HFFc6 (cell line): ENCODE data around the gene TSPYL6. TPM values are rescaled to one million over a fixed set of nuclear protein-coding genes. Genes with fewer than 3 reads are reported as not detected.
"Not testable (repeated sequence)": the region's sequence is repeated elsewhere in the genome, so short reads cannot be mapped to it uniquely, and the experiment has no call there.

Source experiments
- DNase-seq: peaks from one replicate; pipeline ENCODE4 v3.0.0-alpha.2; 2018
- H3K27ac Mint-ChIP-seq: 2 replicates; pipeline ENCODE4 v1.8.0; 2020; ENCODE audit warnings: mild to moderate bottlenecking, mixed read lengths
- H3K27me3 Mint-ChIP-seq: 2 replicates; pipeline ENCODE4 v1.8.0; 2021; ENCODE audit warnings: mild to moderate bottlenecking, moderate library complexity, mixed read lengths; ENCODE audit not compliant: insufficient read depth
- H3K36me3 Mint-ChIP-seq: 2 replicates; pipeline ENCODE4 v1.8.0; 2021; ENCODE audit warnings: low read depth, mixed read lengths
- H3K4me1 Mint-ChIP-seq: 2 replicates; pipeline ENCODE4 v1.8.0; 2020; ENCODE audit warnings: low read depth, mixed read lengths
- H3K4me3 Mint-ChIP-seq: 2 replicates; pipeline ENCODE4 v1.8.0; 2020; ENCODE audit warnings: mild to moderate bottlenecking, moderate library complexity, mixed read lengths
- H3K9me3 Mint-ChIP-seq: 2 replicates; pipeline ENCODE4 v1.8.0; 2020; ENCODE audit warnings: mild to moderate bottlenecking, mixed read lengths
- CTCF ChIP-seq: fragments of 200-600 bp; sonication (generic); IDR thresholded peaks from 2 replicates; pipeline ENCODE4 v1.5.0; 2021; ENCODE audit warnings: antibody characterized with exemption, mild to moderate bottlenecking
- long read RNA-seq: library from polyadenylated mRNA; unstranded; transcript quantifications from one replicate; pipeline ENCODE4 v2.0.0, GENCODE V29; 2019
- total RNA-seq, 6 experiments: library from RNA; stranded (reverse); fragmentation: NEBNext Ultra II Directional; extraction: Animal tissue kit (Norgen Biotek cat#: 25700); gene quantifications; 2 replicates in 1 of 6; 3 replicates in 5 of 6; pipeline ENCODE4 v1.2.3, GENCODE V29; 2021

TSPYL6 gene
- total RNA-seq, result not detected
- long read RNA-seq, result 0 reads

GRCh38 chr2:54256091-54256694 lies at the start of gene TSPYL6:
TSPYL6 (minus strand) TSS chr2:54256229; CDS start chr2:54256151, 78 bp downstream.
- no peak for DNase-seq
- H3K4me1 Mint-ChIP-seq, result no peaks in the 10 kb centered on the region
- no peaks in the 10 kb centered on the region for H3K9me3 Mint-ChIP-seq
- H3K36me3 Mint-ChIP-seq, result no peaks in the 10 kb centered on the region
- H3K27ac Mint-ChIP-seq, result no peak within 1 kb of the TSS
- no peak within 1 kb of the TSS for H3K4me3 Mint-ChIP-seq
- no peak for TF ChIP-seq CTCF
- H3K27me3 Mint-ChIP-seq, result peaks cover 5% of the 10 kb centered on the region; the same call in 1 of the 2 replicates

- Mint-ChIP-seq H3K4me3 (no peak overlapping the region), H3K4me1 (peaks cover 13% of the 10 kb centered on the region), H3K36me3 (no peaks in the 10 kb centered on the region), H3K27ac (no peak overlapping the region), H3K27me3 (peaks cover 1% of the 10 kb centered on the region), H3K9me3 (no peaks in the 10 kb centered on the region)
- TF ChIP-seq CTCF, result no peak
- no peak for DNase-seq
Observed at GRCh38 chr2:54303631-54304030, 47.6 kb upstream of the TSPYL6 start.

- no peak overlapping the region for H3K4me3 Mint-ChIP-seq
- H3K27me3 Mint-ChIP-seq, result no peaks in the 10 kb centered on the region; the same call in 1 of the 2 replicates
- H3K4me1 Mint-ChIP-seq, result no peaks in the 10 kb centered on the region
- H3K27ac Mint-ChIP-seq, result no peak overlapping the region
- DNase-seq, result no peak
- H3K9me3 Mint-ChIP-seq, result no peaks in the 10 kb centered on the region
- no peak for TF ChIP-seq CTCF
- H3K36me3 Mint-ChIP-seq, result no peaks in the 10 kb centered on the region
Observed at GRCh38 chr2:54298514-54298913, 42.5 kb upstream of the TSPYL6 start.

GRCh38 chr2:54295911-54296310 lies 39.9 kb upstream of the TSPYL6 start:
- Mint-ChIP-seq H3K4me1 (no peaks in the 10 kb centered on the region), H3K27me3 (no peaks in the 10 kb centered on the region; the same call in 1 of the 2 replicates), H3K4me3 (no peak overlapping the region), H3K36me3 (no peaks in the 10 kb centered on the region), H3K27ac (no peak overlapping the region), H3K9me3 (no peaks in the 10 kb centered on the region)
- no peak for DNase-seq
- no peak for TF ChIP-seq CTCF

GRCh38 chr2:54294665-54295064 lies 38.6 kb upstream of the TSPYL6 start:
- not testable (repeated sequence) for H3K27ac Mint-ChIP-seq, H3K27me3 Mint-ChIP-seq, H3K9me3 Mint-ChIP-seq, DNase-seq, H3K4me1 Mint-ChIP-seq, H3K36me3 Mint-ChIP-seq, H3K4me3 Mint-ChIP-seq

GRCh38 chr2:54290356-54291025 lies 34.5 kb upstream of the TSPYL6 start:
- Mint-ChIP-seq H3K27ac (no peak overlapping the region), H3K27me3 (no peaks in the 10 kb centered on the region; the same call in 1 of the 2 replicates), H3K9me3 (no peaks in the 10 kb centered on the region), H3K36me3 (no peaks in the 10 kb centered on the region), H3K4me1 (no peaks in the 10 kb centered on the region), H3K4me3 (no peak overlapping the region)
- no peak for TF ChIP-seq CTCF
- no peak for DNase-seq
